ENCODE results near the gene INS.

INS gene

DNA sequence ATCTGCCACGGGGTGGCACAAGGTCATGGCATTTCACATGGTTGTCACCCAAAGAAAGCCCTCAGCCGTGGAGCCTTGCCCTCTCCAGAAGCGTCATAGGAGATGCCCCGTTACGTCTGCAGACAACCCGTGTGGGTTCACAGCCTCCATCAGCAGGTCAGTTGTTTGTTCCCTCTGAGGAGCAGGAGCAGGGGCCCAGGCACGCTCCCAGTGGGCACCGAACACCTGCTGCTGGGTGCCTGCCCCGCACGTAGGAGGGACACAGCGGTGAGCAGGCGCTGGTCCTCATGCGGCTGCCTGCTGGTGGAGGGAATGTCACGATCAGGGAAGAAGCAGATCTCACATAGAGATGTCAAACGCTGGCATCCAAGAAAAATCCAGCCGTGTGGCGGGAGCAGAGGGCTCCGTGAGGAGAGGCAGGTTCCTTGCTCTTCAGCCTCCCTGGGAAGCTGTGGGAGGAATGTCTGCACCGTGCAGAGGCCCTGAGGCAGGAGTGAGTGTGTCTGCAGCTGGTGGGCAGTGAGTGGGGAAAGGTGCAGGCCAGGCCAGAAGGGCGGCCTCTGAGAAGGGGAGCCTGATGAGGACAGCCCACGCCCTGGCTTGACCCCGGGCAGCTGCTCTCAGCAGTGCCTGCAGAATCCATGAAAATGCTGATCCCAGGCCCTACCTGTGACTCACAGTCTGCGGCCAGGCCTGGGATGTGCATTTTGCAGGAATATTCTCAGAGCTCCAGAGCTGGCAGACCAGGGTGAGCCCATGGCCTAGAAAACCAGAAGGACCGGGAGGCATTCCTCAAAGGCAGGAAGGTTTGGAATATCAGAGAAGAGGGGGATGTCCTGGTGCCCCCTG is 47.0 kb upstream of the INS start:
- no peak for DNase-seq
- TF ChIP-seq, protein P1, sequence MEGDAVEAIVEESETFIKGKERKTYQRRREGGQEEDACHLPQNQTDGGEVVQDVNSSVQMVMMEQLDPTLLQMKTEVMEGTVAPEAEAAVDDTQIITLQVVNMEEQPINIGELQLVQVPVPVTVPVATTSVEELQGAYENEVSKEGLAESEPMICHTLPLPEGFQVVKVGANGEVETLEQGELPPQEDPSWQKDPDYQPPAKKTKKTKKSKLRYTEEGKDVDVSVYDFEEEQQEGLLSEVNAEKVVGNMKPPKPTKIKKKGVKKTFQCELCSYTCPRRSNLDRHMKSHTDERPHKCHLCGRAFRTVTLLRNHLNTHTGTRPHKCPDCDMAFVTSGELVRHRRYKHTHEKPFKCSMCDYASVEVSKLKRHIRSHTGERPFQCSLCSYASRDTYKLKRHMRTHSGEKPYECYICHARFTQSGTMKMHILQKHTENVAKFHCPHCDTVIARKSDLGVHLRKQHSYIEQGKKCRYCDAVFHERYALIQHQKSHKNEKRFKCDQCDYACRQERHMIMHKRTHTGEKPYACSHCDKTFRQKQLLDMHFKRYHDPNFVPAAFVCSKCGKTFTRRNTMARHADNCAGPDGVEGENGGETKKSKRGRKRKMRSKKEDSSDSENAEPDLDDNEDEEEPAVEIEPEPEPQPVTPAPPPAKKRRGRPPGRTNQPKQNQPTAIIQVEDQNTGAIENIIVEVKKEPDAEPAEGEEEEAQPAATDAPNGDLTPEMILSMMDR (IDR thresholded peaks at IDR 0.05; ENCODE audit: low read depth, low read length) = no peak
- H3K9me3 ChIP-seq = no peaks in the 10 kb centered on the region
- H3K4me3 ChIP-seq (ENCODE audit: low read depth, low read length) = no peak overlapping the region
- H3K4me1 ChIP-seq = no peaks in the 10 kb centered on the region
- no peaks in the 10 kb centered on the region for H3K36me3 ChIP-seq
- no peaks in the 10 kb centered on the region for H3K27me3 ChIP-seq

DNA sequence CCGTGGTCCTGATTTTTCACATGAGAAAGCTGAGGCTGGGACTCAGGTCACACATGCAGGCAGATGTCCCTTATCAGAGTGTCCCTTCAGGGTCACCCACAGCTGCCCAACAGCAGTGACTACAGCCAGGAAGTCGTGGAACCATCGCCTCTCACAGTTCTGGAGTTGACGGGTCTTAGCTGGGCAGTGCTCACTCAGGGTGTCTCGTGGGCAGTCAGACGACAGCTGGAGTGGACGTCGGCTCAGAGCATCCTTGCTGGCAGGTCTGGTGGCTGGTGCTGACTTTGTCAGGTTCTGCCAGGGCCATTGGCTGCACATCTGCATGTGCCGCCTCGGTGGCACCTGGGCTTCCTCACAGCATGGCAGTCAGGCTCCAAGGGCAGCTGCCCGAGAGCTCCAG is 46.2 kb upstream of the INS start:
- Histone ChIP-seq H3K27me3 (no peaks in the 10 kb centered on the region), H3K4me1 (no peaks in the 10 kb centered on the region), H3K9me3 (no peaks in the 10 kb centered on the region), H3K4me3 (ENCODE audit: low read depth, low read length) (no peak overlapping the region), H3K36me3 (no peaks in the 10 kb centered on the region)
- DNase-seq = no peak
- TF ChIP-seq, protein P1 (IDR thresholded peaks at IDR 0.05; ENCODE audit: low read depth, low read length) = no peak

DNA sequence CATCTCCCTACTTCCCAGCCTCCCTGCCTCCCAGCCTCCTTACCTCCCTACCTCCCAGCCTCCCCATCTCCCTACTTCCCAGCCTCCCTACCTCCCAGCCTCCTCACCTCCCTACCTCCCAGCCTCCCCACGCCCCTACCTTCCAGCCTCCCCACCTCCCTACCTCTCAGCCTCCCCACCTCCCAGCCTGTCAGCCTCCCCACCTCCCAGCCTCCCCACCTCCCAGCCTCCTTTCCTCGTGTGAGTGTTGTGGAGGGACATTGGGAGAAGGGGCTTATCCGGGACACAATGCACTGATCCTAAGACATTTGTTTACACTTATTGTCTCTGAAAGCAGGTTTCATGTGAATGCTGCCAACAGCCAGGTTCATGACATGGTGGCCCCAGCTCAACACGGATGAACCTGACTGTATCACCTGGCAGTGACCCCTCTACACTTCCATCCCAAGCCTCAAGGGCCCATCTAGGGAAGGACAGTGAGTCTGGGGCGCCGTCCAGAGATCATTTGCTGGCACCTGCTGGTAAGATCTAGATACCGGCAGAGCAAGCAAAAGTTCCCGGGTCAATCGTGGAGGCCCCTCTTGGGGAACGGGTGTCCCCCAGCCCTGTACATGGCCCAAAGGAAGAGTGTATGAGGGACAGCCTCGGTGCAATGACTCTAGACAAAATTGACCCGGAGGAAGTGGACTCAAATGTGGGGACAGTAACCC is 45.1 kb upstream of the INS start:
- H3K27me3 ChIP-seq = no peaks in the 10 kb centered on the region
- no peak overlapping the region for H3K4me3 ChIP-seq (ENCODE audit: low read depth, low read length)
- no peaks in the 10 kb centered on the region for H3K9me3 ChIP-seq
- H3K36me3 ChIP-seq = no peaks in the 10 kb centered on the region
- TF ChIP-seq, protein P1 (IDR thresholded peaks at IDR 0.05; ENCODE audit: low read depth, low read length) = no peak
- no peaks in the 10 kb centered on the region for H3K4me1 ChIP-seq
- no peak for DNase-seq

DNA sequence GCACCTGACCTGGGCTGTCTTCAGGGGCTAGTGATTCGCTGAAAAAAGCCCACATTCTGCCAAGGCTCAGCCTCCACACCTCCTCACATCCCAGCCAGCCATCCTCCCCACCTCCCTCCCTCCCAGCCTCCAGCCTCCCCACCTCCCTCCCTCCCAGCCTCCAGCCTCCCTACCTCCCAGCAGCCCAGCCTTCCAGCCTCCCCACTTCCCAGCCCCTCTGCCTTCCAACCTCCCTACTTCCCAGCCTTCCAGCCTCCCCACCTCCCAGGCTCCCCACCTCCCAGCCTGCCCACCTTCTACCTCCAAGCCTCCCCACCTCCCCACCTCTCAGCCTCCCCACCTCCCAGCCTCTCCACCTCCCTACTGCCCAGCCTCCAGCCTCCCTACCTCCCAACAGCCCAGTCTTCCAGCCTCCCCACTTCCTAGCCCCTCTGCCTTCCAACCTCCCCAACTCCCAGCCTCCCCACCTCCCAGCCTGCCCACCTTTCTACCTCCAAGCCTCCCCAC is 44.3 kb upstream of the INS start:
- Histone ChIP-seq H3K4me3 (ENCODE audit: low read depth, low read length) (no peak overlapping the region), H3K36me3 (no peaks in the 10 kb centered on the region), H3K9me3 (no peaks in the 10 kb centered on the region), H3K27me3 (no peaks in the 10 kb centered on the region), H3K4me1 (no peaks in the 10 kb centered on the region)
- TF ChIP-seq, protein P1 (IDR thresholded peaks at IDR 0.05; ENCODE audit: low read depth, low read length) = no peak
- DNase-seq = no peak

DNA sequence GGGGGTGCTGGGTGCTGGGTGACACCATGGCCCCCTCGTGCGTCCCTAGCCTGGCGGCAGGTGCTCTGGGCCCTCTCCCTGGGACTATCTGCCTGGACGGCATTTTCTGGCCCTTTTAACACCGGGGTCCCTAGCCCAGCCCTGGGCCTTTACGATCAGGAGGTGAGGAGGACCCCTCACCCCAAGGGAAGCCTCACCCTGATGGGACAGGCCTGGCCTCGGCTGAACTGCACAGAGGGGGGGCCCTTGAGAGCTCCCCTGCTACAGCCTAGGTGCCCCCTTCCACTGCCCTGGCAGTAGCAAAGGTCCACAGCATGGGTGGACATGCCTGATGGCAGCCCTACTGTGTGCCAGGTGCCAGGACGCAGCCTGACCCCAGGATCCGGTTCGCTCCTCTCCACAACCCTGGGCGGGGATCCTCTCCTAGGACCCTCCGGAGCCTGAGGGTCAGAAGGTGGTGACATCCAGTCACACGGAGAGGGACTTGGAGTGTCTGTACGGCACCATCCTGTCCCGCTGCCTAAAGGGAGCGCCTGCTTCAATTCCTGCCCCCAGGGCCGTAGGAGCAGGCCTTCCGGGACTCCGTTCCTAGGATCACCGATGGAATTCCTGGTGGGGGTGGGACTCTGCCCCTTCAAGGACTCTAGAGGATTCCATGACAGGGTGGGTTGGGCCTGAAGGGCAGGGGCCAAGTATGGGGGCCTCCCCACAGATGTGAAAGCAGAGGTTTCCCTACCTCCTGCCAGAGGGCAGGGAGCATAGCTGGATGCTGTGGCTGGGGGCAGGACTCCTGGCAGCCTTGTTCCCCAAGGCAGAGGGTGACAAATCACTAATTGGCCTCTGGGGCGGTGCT is 43.6 kb upstream of the INS start:
- Histone ChIP-seq H3K27me3 (no peaks in the 10 kb centered on the region), H3K36me3 (no peaks in the 10 kb centered on the region), H3K4me3 (ENCODE audit: low read depth, low read length) (no peak overlapping the region), H3K4me1 (no peaks in the 10 kb centered on the region), H3K9me3 (no peaks in the 10 kb centered on the region)
- DNase-seq = no peak
- TF ChIP-seq, protein P1 (IDR thresholded peaks at IDR 0.05; ENCODE audit: low read depth, low read length) = no peak
